Panc1 (cell line): ENCODE results near the gene POLDIP3. TPM values are rescaled to one million over a fixed set of nuclear protein-coding genes. Genes with fewer than 3 reads are reported as not detected.
"Not testable (repeated sequence)": the region's sequence is repeated elsewhere in the genome, so short reads cannot be mapped to it uniquely, and the experiment has no call there.

Experiments used
- ATAC-seq: fragments of 200-7000 bp; cut with Tn5 transposase; 2 replicates; pipeline ENCODE4 v1.9.1; 2020; ENCODE audit warnings: mild to moderate bottlenecking, moderate library complexity
- BruUV-seq: library from RNA; stranded (reverse); fragments of 400-500 nt; replicated peaks from 2 replicates; lab custom pipeline; 2021; lab: Mats Ljungman, UMichigan
- CTCF ChIA-PET: fragments of 300-600 bp; sonication (Branson Sonifier 250); formaldehyde crosslinking; loops from one replicate; lab custom pipeline; 2022; ENCODE audit warnings: antibody characterized with exemption; lab: Charles Lee
- POLR2A ChIA-PET: fragments of 300-600 bp; sonication (Branson Sonifier 250); formaldehyde crosslinking; loops from one replicate; lab custom pipeline; 2022; ENCODE audit warnings: antibody characterized with exemption; lab: Charles Lee
- DNase-seq: peaks from one replicate; pipeline ENCODE4 v3.0.0-alpha.2; 2010; ENCODE audit warnings: low read depth, low spot score
- H3K27ac ChIP-seq: 2 replicates; pipeline ENCODE4 v1.5.1; 2011; ENCODE audit warnings: mild to moderate bottlenecking, low read length, inconsistent platforms
- H3K27me3 ChIP-seq: fragments of 200-500 bp; sonication (Bioruptor generic); 2 replicates; pipeline ENCODE4 v1.6.0; 2014; ENCODE audit warnings: low read length, inconsistent platforms; ENCODE audit not compliant: control insufficient read depth, insufficient read depth
- H3K36me3 ChIP-seq: fragments of 200-500 bp; sonication (Bioruptor generic); 2 replicates; pipeline ENCODE4 v1.5.1; 2014; ENCODE audit warnings: inconsistent platforms, mild to moderate bottlenecking, low read length, moderate library complexity; ENCODE audit not compliant: control insufficient read depth, insufficient read depth
- H3K4me1 ChIP-seq: 2 replicates; pipeline ENCODE4 v1.5.1; 2011; ENCODE audit warnings: inconsistent platforms, mild to moderate bottlenecking, low read length, moderate library complexity; ENCODE audit not compliant: control insufficient read depth, insufficient read depth
- H3K4me3 ChIP-seq, 2 experiments: 2 replicates each; pipeline ENCODE4 v1.5.1; 2011 to 2012; ENCODE audit warnings: low read depth in 2 of 2, low read length in 2 of 2, mild to moderate bottlenecking in 2 of 2, inconsistent platforms in 1 of 2, moderate library complexity in 1 of 2
- H3K9me3 ChIP-seq: fragments of 200-500 bp; sonication (Bioruptor generic); 2 replicates; pipeline ENCODE4 v1.5.1; 2014; ENCODE audit warnings: low read depth, mild to moderate bottlenecking, inconsistent platforms, low read length, moderate library complexity; ENCODE audit not compliant: control insufficient read depth, insufficient read depth
- POLR2AphosphoS5 ChIP-seq: IDR thresholded peaks from 2 replicates; pipeline ENCODE4 v1.6.1; 2012; ENCODE audit warnings: mild to moderate bottlenecking, low read depth, low read length, moderate library complexity
- SIN3A ChIP-seq: IDR thresholded peaks from 2 replicates; pipeline ENCODE4 v1.6.1; 2012; ENCODE audit warnings: low read depth, mild to moderate bottlenecking, low read length, moderate library complexity, borderline replicate concordance; ENCODE audit not compliant: insufficient read depth
- TCF7L2 ChIP-seq: IDR thresholded peaks from 2 replicates; pipeline ENCODE4 v1.6.1; 2011; ENCODE audit warnings: mild to moderate bottlenecking, low read depth, low read length, inconsistent platforms
- in situ Hi-C: cut with HindIII; loops from 2 replicates; pipeline ENCODE4 v1.10.0; 2016; ENCODE audit warnings: low sequenced_read_pairs, low pct_unique_long_range_greater_than_20kb
- intact Hi-C: fragments of 100-400 bp; cut with micrococcal nuclease; formaldehyde crosslinking; loops from one replicate; pipeline ENCODE4 v1.10.0; 2022; ENCODE audit not compliant: unreplicated experiment
- total RNA-seq: library from RNA; stranded (reverse); gene quantifications from one replicate; pipeline ENCODE4 v1.2.1, GENCODE V29; 2021; ENCODE audit not compliant: unreplicated experiment
- TF ChIP-seq, protein P1 (sequence below): fragments of 450-650 bp; IDR thresholded peaks from 2 replicates; pipeline ENCODE4 v1.5.1; 2017; ENCODE audit warnings: mild to moderate bottlenecking
- TF ChIP-seq, protein P2 (sequence below), 2 experiments: IDR thresholded peaks; 2 replicates each; pipeline ENCODE4 v1.6.1; 2011 to 2012; ENCODE audit warnings: low read depth in 2 of 2, control low read depth in 1 of 2, low read length in 1 of 2, mild to moderate bottlenecking in 1 of 2, moderate library complexity in 1 of 2; ENCODE audit not compliant: insufficient read depth in 1 of 2

Gene POLDIP3
- total RNA-seq, 1 experiment from 2014 or later, result 46.6 TPM

GRCh38 chr22:42619261-42620063 lies 4.8 kb upstream of the POLDIP3 start:
- TF ChIP-seq, protein P1, sequence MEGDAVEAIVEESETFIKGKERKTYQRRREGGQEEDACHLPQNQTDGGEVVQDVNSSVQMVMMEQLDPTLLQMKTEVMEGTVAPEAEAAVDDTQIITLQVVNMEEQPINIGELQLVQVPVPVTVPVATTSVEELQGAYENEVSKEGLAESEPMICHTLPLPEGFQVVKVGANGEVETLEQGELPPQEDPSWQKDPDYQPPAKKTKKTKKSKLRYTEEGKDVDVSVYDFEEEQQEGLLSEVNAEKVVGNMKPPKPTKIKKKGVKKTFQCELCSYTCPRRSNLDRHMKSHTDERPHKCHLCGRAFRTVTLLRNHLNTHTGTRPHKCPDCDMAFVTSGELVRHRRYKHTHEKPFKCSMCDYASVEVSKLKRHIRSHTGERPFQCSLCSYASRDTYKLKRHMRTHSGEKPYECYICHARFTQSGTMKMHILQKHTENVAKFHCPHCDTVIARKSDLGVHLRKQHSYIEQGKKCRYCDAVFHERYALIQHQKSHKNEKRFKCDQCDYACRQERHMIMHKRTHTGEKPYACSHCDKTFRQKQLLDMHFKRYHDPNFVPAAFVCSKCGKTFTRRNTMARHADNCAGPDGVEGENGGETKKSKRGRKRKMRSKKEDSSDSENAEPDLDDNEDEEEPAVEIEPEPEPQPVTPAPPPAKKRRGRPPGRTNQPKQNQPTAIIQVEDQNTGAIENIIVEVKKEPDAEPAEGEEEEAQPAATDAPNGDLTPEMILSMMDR, result no peak
- TF ChIP-seq POLR2AphosphoS5 (no peak), TCF7L2 (no peak), SIN3A (no peak)
- TF ChIP-seq, protein P2, sequence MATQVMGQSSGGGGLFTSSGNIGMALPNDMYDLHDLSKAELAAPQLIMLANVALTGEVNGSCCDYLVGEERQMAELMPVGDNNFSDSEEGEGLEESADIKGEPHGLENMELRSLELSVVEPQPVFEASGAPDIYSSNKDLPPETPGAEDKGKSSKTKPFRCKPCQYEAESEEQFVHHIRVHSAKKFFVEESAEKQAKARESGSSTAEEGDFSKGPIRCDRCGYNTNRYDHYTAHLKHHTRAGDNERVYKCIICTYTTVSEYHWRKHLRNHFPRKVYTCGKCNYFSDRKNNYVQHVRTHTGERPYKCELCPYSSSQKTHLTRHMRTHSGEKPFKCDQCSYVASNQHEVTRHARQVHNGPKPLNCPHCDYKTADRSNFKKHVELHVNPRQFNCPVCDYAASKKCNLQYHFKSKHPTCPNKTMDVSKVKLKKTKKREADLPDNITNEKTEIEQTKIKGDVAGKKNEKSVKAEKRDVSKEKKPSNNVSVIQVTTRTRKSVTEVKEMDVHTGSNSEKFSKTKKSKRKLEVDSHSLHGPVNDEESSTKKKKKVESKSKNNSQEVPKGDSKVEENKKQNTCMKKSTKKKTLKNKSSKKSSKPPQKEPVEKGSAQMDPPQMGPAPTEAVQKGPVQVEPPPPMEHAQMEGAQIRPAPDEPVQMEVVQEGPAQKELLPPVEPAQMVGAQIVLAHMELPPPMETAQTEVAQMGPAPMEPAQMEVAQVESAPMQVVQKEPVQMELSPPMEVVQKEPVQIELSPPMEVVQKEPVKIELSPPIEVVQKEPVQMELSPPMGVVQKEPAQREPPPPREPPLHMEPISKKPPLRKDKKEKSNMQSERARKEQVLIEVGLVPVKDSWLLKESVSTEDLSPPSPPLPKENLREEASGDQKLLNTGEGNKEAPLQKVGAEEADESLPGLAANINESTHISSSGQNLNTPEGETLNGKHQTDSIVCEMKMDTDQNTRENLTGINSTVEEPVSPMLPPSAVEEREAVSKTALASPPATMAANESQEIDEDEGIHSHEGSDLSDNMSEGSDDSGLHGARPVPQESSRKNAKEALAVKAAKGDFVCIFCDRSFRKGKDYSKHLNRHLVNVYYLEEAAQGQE (IDR thresholded peaks at IDR 0.05; ENCODE audit: insufficient read depth in 1 of 2, low read depth in 2 of 2, low read length in 1 of 2), result no peak
- intact Hi-C loops, result no loop called here
- Histone ChIP-seq H3K27ac (no peak overlapping the region), H3K36me3 (no peaks in the 10 kb centered on the region), H3K9me3 (no peaks in the 10 kb centered on the region), H3K4me1 (peaks cover 8% of the 10 kb centered on the region), H3K4me3 (no peak overlapping the region), H3K27me3 (no peaks in the 10 kb centered on the region)
- no TSS peak for BruUV-seq
- ChIA-PET POLR2A (no interaction called here), CTCF (no interaction called here)
- in situ Hi-C loops, result no loop called here
- DNase-seq, result no peak
- no peak for ATAC-seq

DNA sequence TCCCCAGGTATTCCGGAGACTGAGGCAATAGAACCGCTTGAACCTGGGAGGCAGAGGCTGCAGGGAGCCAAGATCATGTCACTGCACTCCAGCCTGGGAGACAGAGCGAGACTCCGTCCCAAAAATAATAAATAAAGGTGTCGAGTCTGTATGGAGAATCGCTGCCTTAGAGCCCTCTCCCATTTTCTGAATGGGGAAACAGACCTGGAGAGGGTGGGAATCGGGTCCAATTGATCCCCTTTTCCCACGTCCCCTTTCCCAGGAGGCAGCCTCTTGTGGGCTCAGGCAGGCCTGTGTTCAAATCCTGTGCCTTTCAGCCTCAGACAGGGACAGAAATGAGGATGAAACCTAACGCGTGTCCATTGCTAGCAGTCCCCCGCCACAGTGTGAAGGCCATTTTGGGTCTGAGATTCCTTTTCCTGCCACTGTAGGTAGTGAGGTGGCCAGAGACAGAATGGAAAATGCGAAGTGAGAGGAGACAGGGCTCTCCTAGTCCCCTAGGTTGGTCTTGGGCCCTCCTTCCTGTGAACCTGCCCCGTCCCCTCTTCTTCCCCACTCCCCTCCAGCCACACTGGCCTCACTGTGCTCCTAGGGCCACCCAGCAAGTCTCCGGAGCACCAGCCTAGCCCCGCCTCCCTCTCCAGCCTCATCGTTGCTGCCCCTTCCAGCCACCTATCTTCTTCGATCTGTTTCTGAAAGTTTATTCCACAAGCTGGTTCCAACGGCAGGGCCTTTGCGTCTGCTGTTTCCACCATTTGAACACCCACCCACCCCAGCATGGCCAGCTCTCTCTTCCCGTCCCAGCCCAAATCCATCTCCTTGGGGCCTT lies 2.7 kb upstream of the POLDIP3 start:
- CTCF ChIA-PET, result no interaction called here
- ATAC-seq (no peak), DNase-seq (no peak)
- Histone ChIP-seq H3K36me3 (no peaks in the 10 kb centered on the region; the same call in 1 of the 2 replicates), H3K27ac (peak overlapping the region; percentile 29; the same call in 1 of the 2 replicates), H3K4me1 (peaks cover 17% of the 10 kb centered on the region), H3K4me3 (no peak overlapping the region), H3K9me3 (no peaks in the 10 kb centered on the region), H3K27me3 (no peaks in the 10 kb centered on the region)
- POLR2A ChIA-PET, result no interaction called here
- in situ Hi-C loops (no loop called here), intact Hi-C loops (no loop called here)
- TF ChIP-seq POLR2AphosphoS5, result peak; percentile 36; the same call in 1 of the 2 replicates
- TF ChIP-seq, protein P1, result no peak
- no TSS peak for BruUV-seq

DNA sequence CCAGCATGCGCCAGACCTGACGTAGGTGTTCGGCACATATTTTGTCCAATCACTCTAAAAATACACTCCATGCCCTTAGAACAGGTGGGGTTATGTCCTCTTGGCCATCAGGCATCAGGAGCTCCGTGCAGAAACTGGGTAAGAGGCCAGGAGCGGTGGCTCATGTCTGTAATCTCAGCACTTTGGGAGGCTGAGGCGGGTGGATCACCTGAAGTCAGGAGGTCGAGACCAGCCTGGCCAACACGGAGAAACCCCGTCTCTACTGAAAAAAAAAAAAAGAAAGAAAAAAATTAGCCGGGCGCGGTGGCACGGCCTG lies 1.1 kb upstream of the POLDIP3 start:
- CTCF ChIA-PET, result interaction anchor here (0.6 kb wide), 1 partner anchor 166 kb away, joined by 3 read pairs; no protein-coding TSS in a partner anchor
- H3K9me3 ChIP-seq, DNase-seq, ATAC-seq, in situ Hi-C loops, H3K27me3 ChIP-seq, H3K36me3 ChIP-seq, BruUV-seq, intact Hi-C loops: not testable (repeated sequence)
- H3K27ac ChIP-seq, result peak overlapping the region; percentile 82
- peak overlapping the region; percentile 18 to 45; a peak in 3 of 4 replicates for H3K4me3 ChIP-seq
- POLR2A ChIA-PET, result interaction anchor here (0.6 to 0.7 kb wide), 3 partner anchors 16 to 42 kb away, joined by 3 to 4 read pairs (median 3); no protein-coding TSS in a partner anchor
- H3K4me1 ChIP-seq, result peaks cover 26% of the 10 kb centered on the region
